A673 (cell line): ENCODE measurements around the gene CCDC63. TPM values are rescaled to one million over a fixed set of nuclear protein-coding genes. Genes with fewer than 3 reads are reported as not detected.

ENCODE experiments used
- BruUV-seq: library from RNA; stranded (reverse); fragments of 400-500 nt; replicated peaks from 2 replicates; lab custom pipeline; 2021; lab: Mats Ljungman, UMichigan
- CTCF ChIA-PET: fragments of 300-600 bp; sonication (Branson Sonifier 250); formaldehyde crosslinking; loops from one replicate; lab custom pipeline; 2022; ENCODE audit warnings: antibody characterized with exemption; lab: Charles Lee
- POLR2A ChIA-PET: fragments of 300-600 bp; sonication (Branson Sonifier 250); formaldehyde crosslinking; loops from one replicate; lab custom pipeline; 2022; ENCODE audit warnings: antibody characterized with exemption; ENCODE audit not compliant: low non-redundant PET; lab: Charles Lee
- DNase-seq: peaks from one replicate; pipeline ENCODE4 v3.0.0-alpha.2; 2015; ENCODE audit warnings: low spot score
- H3K27ac ChIP-seq: fragments of 200-600 bp; sonication (generic); 2 replicates; pipeline ENCODE4 v1.5.1; 2016; ENCODE audit warnings: mixed run types, low read depth, mild to moderate bottlenecking, mixed read lengths, antibody characterized with exemption, low read length; ENCODE audit not compliant: poor library complexity, severe bottlenecking
- H3K27me3 ChIP-seq: fragments of 200-600 bp; sonication (generic); replicated peaks from 2 replicates; pipeline ENCODE4 v1.6.1; 2017; ENCODE audit warnings: mixed run types, low read depth, mild to moderate bottlenecking, mixed read lengths, antibody characterized with exemption, low read length; ENCODE audit not compliant: insufficient read depth, poor library complexity
- H3K36me3 ChIP-seq: fragments of 200-600 bp; sonication (generic); 2 replicates; pipeline ENCODE4 v1.6.1; 2016; ENCODE audit warnings: mixed run types, mild to moderate bottlenecking, mixed read lengths, antibody characterized with exemption, low read length; ENCODE audit not compliant: insufficient read depth, poor library complexity, severe bottlenecking
- H3K4me1 ChIP-seq: fragments of 200-600 bp; sonication (generic); 2 replicates; pipeline ENCODE4 v1.6.1; 2017; ENCODE audit warnings: mixed run types, mild to moderate bottlenecking, mixed read lengths, antibody characterized with exemption, low read length; ENCODE audit not compliant: insufficient read depth, poor library complexity, severe bottlenecking
- H3K4me3 ChIP-seq: fragments of 200-600 bp; sonication (generic); 2 replicates; pipeline ENCODE4 v1.5.1; 2016; ENCODE audit warnings: low read depth, mixed run types, mild to moderate bottlenecking, mixed read lengths, low read length; ENCODE audit not compliant: poor library complexity, severe bottlenecking
- H3K9me3 ChIP-seq: fragments of 200-600 bp; sonication (generic); 2 replicates; pipeline ENCODE4 v1.6.1; 2016; ENCODE audit warnings: mixed run types, low read depth, mild to moderate bottlenecking, mixed read lengths, antibody characterized with exemption, low read length; ENCODE audit not compliant: poor library complexity, severe bottlenecking
- EZH2 ChIP-seq: fragments of 200-600 bp; sonication (generic); IDR thresholded peaks from 2 replicates; pipeline ENCODE4 v1.6.1; 2017; ENCODE audit warnings: borderline replicate concordance, low read depth, mild to moderate bottlenecking, mixed read lengths, antibody characterized with exemption, low read length; ENCODE audit not compliant: poor library complexity, severe bottlenecking
- intact Hi-C: fragments of 100-400 bp; cut with micrococcal nuclease; formaldehyde crosslinking; loops from one replicate; pipeline ENCODE4 v1.10.0; 2022; ENCODE audit not compliant: unreplicated experiment
- total RNA-seq: library from RNA; stranded (reverse); gene quantifications from 2 replicates; pipeline ENCODE4 v1.2.3, GENCODE V29; 2021
- TF ChIP-seq, protein P1 (sequence below): fragments of 300-800, 200-600 bp; sonication (generic); conservative IDR thresholded peaks from 2 replicates; pipeline ENCODE4 v1.5.1; 2017; ENCODE audit warnings: low read depth, mild to moderate bottlenecking, antibody characterized with exemption, low read length, moderate library complexity, mixed read lengths

CCDC63 gene
- total RNA-seq, 1 experiment from 2014 or later, result 0.24 TPM

DNA sequence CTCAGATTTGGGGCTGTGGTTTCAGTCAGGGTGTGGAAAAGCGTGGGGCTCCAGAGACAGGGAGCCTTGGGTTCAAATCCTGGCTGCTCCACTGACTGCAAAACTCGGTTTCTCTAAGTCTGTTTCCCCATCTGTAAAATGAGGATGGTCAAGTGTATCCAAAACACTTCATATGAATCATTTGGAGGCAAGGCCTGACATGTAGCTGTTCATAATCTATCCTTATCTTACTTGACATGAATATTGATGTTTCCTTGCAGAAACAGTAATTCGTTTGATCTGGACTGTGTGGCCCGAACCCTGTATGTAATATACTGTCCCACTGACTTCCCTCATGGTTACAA lies 1.5 kb upstream of the CCDC63 start:
- ChIA-PET POLR2A (no interaction called here), CTCF (interaction anchor here (1.2 kb wide), 1 partner anchor 42 kb away, joined by 6 read pairs; no protein-coding TSS in a partner anchor)
- intact Hi-C loops, result no loop called here
- H3K4me1 ChIP-seq, result peaks cover 17% of the 10 kb centered on the region
- TF ChIP-seq, protein P1, sequence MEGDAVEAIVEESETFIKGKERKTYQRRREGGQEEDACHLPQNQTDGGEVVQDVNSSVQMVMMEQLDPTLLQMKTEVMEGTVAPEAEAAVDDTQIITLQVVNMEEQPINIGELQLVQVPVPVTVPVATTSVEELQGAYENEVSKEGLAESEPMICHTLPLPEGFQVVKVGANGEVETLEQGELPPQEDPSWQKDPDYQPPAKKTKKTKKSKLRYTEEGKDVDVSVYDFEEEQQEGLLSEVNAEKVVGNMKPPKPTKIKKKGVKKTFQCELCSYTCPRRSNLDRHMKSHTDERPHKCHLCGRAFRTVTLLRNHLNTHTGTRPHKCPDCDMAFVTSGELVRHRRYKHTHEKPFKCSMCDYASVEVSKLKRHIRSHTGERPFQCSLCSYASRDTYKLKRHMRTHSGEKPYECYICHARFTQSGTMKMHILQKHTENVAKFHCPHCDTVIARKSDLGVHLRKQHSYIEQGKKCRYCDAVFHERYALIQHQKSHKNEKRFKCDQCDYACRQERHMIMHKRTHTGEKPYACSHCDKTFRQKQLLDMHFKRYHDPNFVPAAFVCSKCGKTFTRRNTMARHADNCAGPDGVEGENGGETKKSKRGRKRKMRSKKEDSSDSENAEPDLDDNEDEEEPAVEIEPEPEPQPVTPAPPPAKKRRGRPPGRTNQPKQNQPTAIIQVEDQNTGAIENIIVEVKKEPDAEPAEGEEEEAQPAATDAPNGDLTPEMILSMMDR, result no peak
- H3K36me3 ChIP-seq, result no peaks in the 10 kb centered on the region
- H3K4me3 ChIP-seq, result peak overlapping the region; percentile 5
- H3K27ac ChIP-seq, result no peak overlapping the region
- no peaks in the 10 kb centered on the region for H3K27me3 ChIP-seq
- no peaks in the 10 kb centered on the region for H3K9me3 ChIP-seq
- BruUV-seq, result no TSS peak
- DNase-seq, result no peak

DNA sequence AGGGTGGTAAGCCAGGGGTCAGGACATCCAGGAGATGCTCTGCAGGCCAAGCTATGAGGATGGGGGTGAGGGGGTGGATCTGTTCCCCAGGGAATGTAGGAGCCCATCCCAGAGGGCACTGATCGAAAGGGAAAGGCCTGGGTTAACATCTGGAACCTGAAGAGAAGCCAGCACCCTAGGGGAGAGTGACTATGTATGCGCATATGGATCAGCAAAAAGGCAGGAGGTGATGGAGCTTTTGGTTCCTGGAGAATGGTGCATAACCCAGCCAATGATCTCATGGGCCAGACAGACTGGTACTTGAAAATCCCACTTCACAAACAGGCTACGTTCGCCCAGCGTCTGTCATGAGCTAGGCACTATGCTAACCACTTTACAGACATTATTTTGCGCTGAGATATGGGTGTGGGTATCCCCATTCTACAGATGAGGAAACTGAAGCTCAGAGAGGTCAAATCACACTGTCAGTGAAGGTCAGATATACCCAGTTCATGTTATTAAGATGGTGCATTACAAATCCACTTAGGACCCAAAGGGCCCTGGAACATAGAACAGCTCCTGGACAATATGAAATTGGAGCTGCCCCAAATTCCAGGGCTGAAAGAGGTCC lies 1.6 kb downstream of the CCDC63 start:
- Histone ChIP-seq H3K9me3 (no peaks in the 10 kb centered on the region), H3K27me3 (no peaks in the 10 kb centered on the region), H3K4me1 (peaks cover 20% of the 10 kb centered on the region), H3K27ac (no peak overlapping the region), H3K36me3 (no peaks in the 10 kb centered on the region), H3K4me3 (no peak overlapping the region)
- no peak for DNase-seq
- BruUV-seq, result no TSS peak
- intact Hi-C loops, result no loop called here
- ChIA-PET CTCF (interaction anchor here (0.5 to 1.0 kb wide), 2 partner anchors 40 to 58 kb away, joined by 3 to 5 read pairs; no protein-coding TSS in a partner anchor), POLR2A (no interaction called here)
- TF ChIP-seq EZH2, result no peak
- TF ChIP-seq, protein P1, result no peak

DNA sequence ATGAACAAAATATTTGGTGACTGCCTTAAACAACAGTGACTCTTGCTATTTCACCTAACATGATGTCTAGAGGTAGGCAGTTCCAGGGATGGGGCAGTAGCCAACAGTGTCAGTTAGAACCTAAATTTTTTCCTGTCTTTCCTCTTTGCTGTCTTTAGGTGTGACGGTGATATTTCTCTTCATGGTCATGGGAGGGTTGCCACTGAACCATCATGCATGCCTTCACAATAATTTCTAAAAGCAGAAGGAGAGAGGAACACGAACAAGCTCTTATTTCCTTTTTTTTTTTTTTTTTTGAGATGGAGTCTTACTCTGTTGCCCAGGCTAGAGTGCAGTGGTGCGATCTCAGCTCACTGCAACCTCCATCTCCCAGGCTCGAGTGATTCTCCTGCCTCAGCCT lies 2.4 kb downstream of the CCDC63 start:
- ChIA-PET CTCF (interaction anchor here (0.7 kb wide), 1 partner anchor 8 kb away, joined by 4 read pairs; no protein-coding TSS in a partner anchor), POLR2A (no interaction called here)
- intact Hi-C loops, result no loop called here
- TF ChIP-seq, protein P1, result no peak
- TF ChIP-seq EZH2, result no peak
- Histone ChIP-seq H3K36me3 (no peaks in the 10 kb centered on the region), H3K4me3 (no peak overlapping the region), H3K9me3 (no peaks in the 10 kb centered on the region), H3K27ac (no peak overlapping the region), H3K4me1 (peaks cover 28% of the 10 kb centered on the region), H3K27me3 (no peaks in the 10 kb centered on the region)
- no TSS peak for BruUV-seq
- no peak for DNase-seq
